ENCODE measurements around the gene MYBPC1.

MYBPC1 gene

GRCh38 chr12:101619026-101619786, 24.4 kb downstream of the MYBPC1 start:
- Mint-ChIP-seq H3K9me3 (no peaks in the 10 kb centered on the region), H3K27me3 (ENCODE audit: low read depth) (peaks cover 8% of the 10 kb centered on the region), H3K36me3 (ENCODE audit: low read depth) (no peaks in the 10 kb centered on the region), H3K4me3 (no peak overlapping the region), H3K4me1 (ENCODE audit: low read depth) (peaks cover 9% of the 10 kb centered on the region), H3K27ac (no peak overlapping the region)

GRCh38 chr12:101619858-101620761, 25.3 kb downstream of the MYBPC1 start:
- Mint-ChIP-seq H3K27me3 (ENCODE audit: low read depth) (peaks cover 8% of the 10 kb centered on the region), H3K4me3 (no peak overlapping the region), H3K4me1 (ENCODE audit: low read depth) (peaks cover 9% of the 10 kb centered on the region), H3K27ac (no peak overlapping the region), H3K9me3 (no peaks in the 10 kb centered on the region), H3K36me3 (ENCODE audit: low read depth) (no peaks in the 10 kb centered on the region)

- Mint-ChIP-seq H3K27me3 (ENCODE audit: low read depth) (peaks cover 8% of the 10 kb centered on the region), H3K4me3 (no peak overlapping the region), H3K36me3 (ENCODE audit: low read depth) (no peaks in the 10 kb centered on the region), H3K9me3 (no peaks in the 10 kb centered on the region), H3K4me1 (ENCODE audit: low read depth) (peaks cover 7% of the 10 kb centered on the region), H3K27ac (no peak overlapping the region)
These were observed 26.0 kb downstream of the MYBPC1 start for GRCh38 chr12:101620762-101621133.

GRCh38 chr12:101628676-101629075, 33.9 kb downstream of the MYBPC1 start:
- no peaks in the 10 kb centered on the region for H3K4me1 Mint-ChIP-seq (ENCODE audit: low read depth)
- no peak overlapping the region for H3K27ac Mint-ChIP-seq
- H3K36me3 Mint-ChIP-seq (ENCODE audit: low read depth) = no peaks in the 10 kb centered on the region
- no peak overlapping the region for H3K4me3 Mint-ChIP-seq
- H3K9me3 Mint-ChIP-seq = no peaks in the 10 kb centered on the region
- H3K27me3 Mint-ChIP-seq (ENCODE audit: low read depth) = no peaks in the 10 kb centered on the region

GRCh38 chr12:101634724-101635123, 40.0 kb downstream of the MYBPC1 start:
- H3K27me3 Mint-ChIP-seq (ENCODE audit: low read depth) = peaks cover 4% of the 10 kb centered on the region
- no peak overlapping the region for H3K4me3 Mint-ChIP-seq
- H3K36me3 Mint-ChIP-seq (ENCODE audit: low read depth) = no peaks in the 10 kb centered on the region
- H3K9me3 Mint-ChIP-seq = no peaks in the 10 kb centered on the region
- H3K27ac Mint-ChIP-seq = no peak overlapping the region
- peaks cover 6% of the 10 kb centered on the region for H3K4me1 Mint-ChIP-seq (ENCODE audit: low read depth)

GRCh38 chr12:101637936-101638335, 43.2 kb downstream of the MYBPC1 start:
- Mint-ChIP-seq H3K27me3 (ENCODE audit: low read depth) (peaks cover 26% of the 10 kb centered on the region), H3K36me3 (ENCODE audit: low read depth) (no peaks in the 10 kb centered on the region), H3K4me3 (no peak overlapping the region), H3K4me1 (ENCODE audit: low read depth) (peaks cover 8% of the 10 kb centered on the region), H3K27ac (no peak overlapping the region), H3K9me3 (no peaks in the 10 kb centered on the region)

GRCh38 chr12:101642115-101643067, 47.6 kb downstream of the MYBPC1 start:
- H3K36me3 Mint-ChIP-seq (ENCODE audit: low read depth) = no peaks in the 10 kb centered on the region
- H3K27me3 Mint-ChIP-seq (ENCODE audit: low read depth) = peaks cover 38% of the 10 kb centered on the region
- H3K9me3 Mint-ChIP-seq = no peaks in the 10 kb centered on the region
- H3K27ac Mint-ChIP-seq = no peak overlapping the region
- no peak overlapping the region for H3K4me3 Mint-ChIP-seq
- H3K4me1 Mint-ChIP-seq (ENCODE audit: low read depth) = peaks cover 2% of the 10 kb centered on the region

- no peak overlapping the region for H3K27ac Mint-ChIP-seq
- peaks cover 26% of the 10 kb centered on the region for H3K27me3 Mint-ChIP-seq (ENCODE audit: low read depth)
- no peaks in the 10 kb centered on the region for H3K4me1 Mint-ChIP-seq (ENCODE audit: low read depth)
- no peak overlapping the region for H3K4me3 Mint-ChIP-seq
- no peaks in the 10 kb centered on the region for H3K9me3 Mint-ChIP-seq
- H3K36me3 Mint-ChIP-seq (ENCODE audit: low read depth) = no peaks in the 10 kb centered on the region
These were observed 52.9 kb downstream of the MYBPC1 start for GRCh38 chr12:101647711-101648110.

- peaks cover 21% of the 10 kb centered on the region for H3K27me3 Mint-ChIP-seq (ENCODE audit: low read depth)
- H3K9me3 Mint-ChIP-seq = no peaks in the 10 kb centered on the region
- H3K27ac Mint-ChIP-seq = no peak overlapping the region
- no peak overlapping the region for H3K4me3 Mint-ChIP-seq
- no peaks in the 10 kb centered on the region for H3K36me3 Mint-ChIP-seq (ENCODE audit: low read depth)
- H3K4me1 Mint-ChIP-seq (ENCODE audit: low read depth) = no peaks in the 10 kb centered on the region
These were observed 53.4 kb downstream of the MYBPC1 start for GRCh38 chr12:101648195-101648594.

- no peak overlapping the region for H3K27ac Mint-ChIP-seq
- H3K27me3 Mint-ChIP-seq (ENCODE audit: low read depth) = peaks cover 16% of the 10 kb centered on the region
- no peak overlapping the region for H3K4me3 Mint-ChIP-seq
- no peaks in the 10 kb centered on the region for H3K9me3 Mint-ChIP-seq
- no peaks in the 10 kb centered on the region for H3K36me3 Mint-ChIP-seq (ENCODE audit: low read depth)
- no peaks in the 10 kb centered on the region for H3K4me1 Mint-ChIP-seq (ENCODE audit: low read depth)
These were observed 55.8 kb downstream of the MYBPC1 start for GRCh38 chr12:101650346-101651117.

- no peak overlapping the region for H3K4me3 Mint-ChIP-seq
- no peaks in the 10 kb centered on the region for H3K36me3 Mint-ChIP-seq (ENCODE audit: low read depth)
- peaks cover 28% of the 10 kb centered on the region for H3K27me3 Mint-ChIP-seq (ENCODE audit: low read depth)
- no peaks in the 10 kb centered on the region for H3K9me3 Mint-ChIP-seq
- H3K27ac Mint-ChIP-seq = no peak overlapping the region
- H3K4me1 Mint-ChIP-seq (ENCODE audit: low read depth) = no peaks in the 10 kb centered on the region
These were observed 58.3 kb downstream of the MYBPC1 start for GRCh38 chr12:101653030-101653429.

GRCh38 chr12:101653503-101653902, 58.7 kb downstream of the MYBPC1 start:
- Mint-ChIP-seq H3K9me3 (no peaks in the 10 kb centered on the region), H3K4me3 (no peak overlapping the region), H3K36me3 (ENCODE audit: low read depth) (no peaks in the 10 kb centered on the region), H3K4me1 (ENCODE audit: low read depth) (no peaks in the 10 kb centered on the region), H3K27ac (no peak overlapping the region), H3K27me3 (ENCODE audit: low read depth) (peaks cover 32% of the 10 kb centered on the region)

- H3K27ac Mint-ChIP-seq = no peak overlapping the region
- no peak overlapping the region for H3K4me3 Mint-ChIP-seq
- peaks cover 33% of the 10 kb centered on the region for H3K27me3 Mint-ChIP-seq (ENCODE audit: low read depth)
- no peaks in the 10 kb centered on the region for H3K9me3 Mint-ChIP-seq
- no peaks in the 10 kb centered on the region for H3K36me3 Mint-ChIP-seq (ENCODE audit: low read depth)
- H3K4me1 Mint-ChIP-seq (ENCODE audit: low read depth) = no peaks in the 10 kb centered on the region
These were observed 59.7 kb downstream of the MYBPC1 start for GRCh38 chr12:101654442-101654841.

GRCh38 chr12:101655393-101655792, 60.6 kb downstream of the MYBPC1 start:
- Mint-ChIP-seq H3K27ac (no peak overlapping the region), H3K4me1 (ENCODE audit: low read depth) (no peaks in the 10 kb centered on the region), H3K27me3 (ENCODE audit: low read depth) (peaks cover 38% of the 10 kb centered on the region), H3K36me3 (ENCODE audit: low read depth) (no peaks in the 10 kb centered on the region), H3K4me3 (no peak overlapping the region), H3K9me3 (no peaks in the 10 kb centered on the region)
